ENCODE measurements around the gene GPR52. TPM values are rescaled to one million over a fixed set of nuclear protein-coding genes. Genes with fewer than 3 reads are reported as not detected.

GPR52 gene
- total RNA-seq, 1 experiment from 2014 or later, result 0.22 TPM

DNA sequence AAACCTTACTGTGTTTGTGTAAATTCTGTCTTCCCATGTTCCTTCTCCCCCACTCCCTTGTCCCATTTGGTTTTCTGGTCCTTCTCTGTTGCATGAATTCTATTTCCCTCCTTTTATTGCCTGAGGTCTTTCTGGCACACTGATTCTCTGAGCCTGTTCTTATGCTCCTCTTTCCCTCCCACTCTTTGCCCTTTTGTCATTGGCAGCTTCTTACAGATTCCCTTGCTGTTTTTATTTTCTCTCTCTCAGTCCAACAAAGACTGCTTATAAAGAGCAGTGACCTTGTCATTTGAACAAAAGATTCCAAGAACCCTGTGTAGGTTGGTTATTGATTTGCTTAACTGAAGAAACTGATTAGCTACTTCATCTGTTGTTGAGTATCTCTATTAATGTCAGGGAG, 49.7 kb downstream of the GPR52 start (continued):
- no peak for TF ChIP-seq RORB (CRISPR knock-in tag; IDR thresholded peaks at IDR 0.05)
